Hematopoietic multipotent progenitor cell treated with erythropoietin and hydrocortisone succinate and interleukin-3 and kit ligand, for 4 days (in vitro differentiated cells): ENCODE data around the gene LTA.

Experiments used
- DNase-seq: peaks from one replicate; pipeline ENCODE4 v3.0.0-alpha.2; 2015

The LTA gene

GRCh38 chr6:31574106-31575061 is 2.3 kb downstream of the LTA start:
- no peak for DNase-seq

- no peak for DNase-seq
These were observed 3.3 kb downstream of the LTA start, which contains the start of gene TNF for GRCh38 chr6:31575335-31575901. Gene TNF (plus strand): TSS chr6:31575565. CDS start chr6:31575742, 177 bp downstream.

DNA sequence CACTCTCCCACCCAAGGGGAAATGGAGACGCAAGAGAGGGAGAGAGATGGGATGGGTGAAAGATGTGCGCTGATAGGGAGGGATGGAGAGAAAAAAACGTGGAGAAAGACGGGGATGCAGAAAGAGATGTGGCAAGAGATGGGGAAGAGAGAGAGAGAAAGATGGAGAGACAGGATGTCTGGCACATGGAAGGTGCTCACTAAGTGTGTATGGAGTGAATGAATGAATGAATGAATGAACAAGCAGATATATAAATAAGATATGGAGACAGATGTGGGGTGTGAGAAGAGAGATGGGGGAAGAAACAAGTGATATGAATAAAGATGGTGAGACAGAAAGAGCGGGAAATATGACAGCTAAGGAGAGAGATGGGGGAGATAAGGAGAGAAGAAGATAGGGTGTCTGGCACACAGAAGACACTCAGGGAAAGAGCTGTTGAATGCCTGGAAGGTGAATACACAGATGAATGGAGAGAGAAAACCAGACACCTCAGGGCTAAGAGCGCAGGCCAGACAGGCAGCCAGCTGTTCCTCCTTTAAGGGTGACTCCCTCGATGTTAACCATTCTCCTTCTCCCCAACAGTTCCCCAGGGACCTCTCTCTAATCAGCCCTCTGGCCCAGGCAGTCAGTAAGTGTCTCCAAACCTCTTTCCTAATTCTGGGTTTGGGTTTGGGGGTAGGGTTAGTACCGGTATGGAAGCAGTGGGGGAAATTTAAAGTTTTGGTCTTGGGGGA is 4.0 kb downstream of the LTA start:
- DNase-seq: no peak

DNA sequence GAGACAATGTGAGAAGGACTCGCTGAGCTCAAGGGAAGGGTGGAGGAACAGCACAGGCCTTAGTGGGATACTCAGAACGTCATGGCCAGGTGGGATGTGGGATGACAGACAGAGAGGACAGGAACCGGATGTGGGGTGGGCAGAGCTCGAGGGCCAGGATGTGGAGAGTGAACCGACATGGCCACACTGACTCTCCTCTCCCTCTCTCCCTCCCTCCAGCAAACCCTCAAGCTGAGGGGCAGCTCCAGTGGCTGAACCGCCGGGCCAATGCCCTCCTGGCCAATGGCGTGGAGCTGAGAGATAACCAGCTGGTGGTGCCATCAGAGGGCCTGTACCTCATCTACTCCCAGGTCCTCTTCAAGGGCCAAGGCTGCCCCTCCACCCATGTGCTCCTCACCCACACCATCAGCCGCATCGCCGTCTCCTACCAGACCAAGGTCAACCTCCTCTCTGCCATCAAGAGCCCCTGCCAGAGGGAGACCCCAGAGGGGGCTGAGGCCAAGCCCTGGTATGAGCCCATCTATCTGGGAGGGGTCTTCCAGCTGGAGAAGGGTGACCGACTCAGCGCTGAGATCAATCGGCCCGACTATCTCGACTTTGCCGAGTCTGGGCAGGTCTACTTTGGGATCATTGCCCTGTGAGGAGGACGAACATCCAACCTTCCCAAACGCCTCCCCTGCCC is 4.9 kb downstream of the LTA start:
- DNase-seq: no peak

DNA sequence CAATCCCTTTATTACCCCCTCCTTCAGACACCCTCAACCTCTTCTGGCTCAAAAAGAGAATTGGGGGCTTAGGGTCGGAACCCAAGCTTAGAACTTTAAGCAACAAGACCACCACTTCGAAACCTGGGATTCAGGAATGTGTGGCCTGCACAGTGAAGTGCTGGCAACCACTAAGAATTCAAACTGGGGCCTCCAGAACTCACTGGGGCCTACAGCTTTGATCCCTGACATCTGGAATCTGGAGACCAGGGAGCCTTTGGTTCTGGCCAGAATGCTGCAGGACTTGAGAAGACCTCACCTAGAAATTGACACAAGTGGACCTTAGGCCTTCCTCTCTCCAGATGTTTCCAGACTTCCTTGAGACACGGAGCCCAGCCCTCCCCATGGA is 5.5 kb downstream of the LTA start:
- no peak for DNase-seq

GRCh38 chr6:31578184-31579118 is 6.4 kb downstream of the LTA start:
- DNase-seq: no peak

- DNase-seq: no peak
These were observed 7.0 kb downstream of the LTA start for GRCh38 chr6:31579119-31579505.

DNA sequence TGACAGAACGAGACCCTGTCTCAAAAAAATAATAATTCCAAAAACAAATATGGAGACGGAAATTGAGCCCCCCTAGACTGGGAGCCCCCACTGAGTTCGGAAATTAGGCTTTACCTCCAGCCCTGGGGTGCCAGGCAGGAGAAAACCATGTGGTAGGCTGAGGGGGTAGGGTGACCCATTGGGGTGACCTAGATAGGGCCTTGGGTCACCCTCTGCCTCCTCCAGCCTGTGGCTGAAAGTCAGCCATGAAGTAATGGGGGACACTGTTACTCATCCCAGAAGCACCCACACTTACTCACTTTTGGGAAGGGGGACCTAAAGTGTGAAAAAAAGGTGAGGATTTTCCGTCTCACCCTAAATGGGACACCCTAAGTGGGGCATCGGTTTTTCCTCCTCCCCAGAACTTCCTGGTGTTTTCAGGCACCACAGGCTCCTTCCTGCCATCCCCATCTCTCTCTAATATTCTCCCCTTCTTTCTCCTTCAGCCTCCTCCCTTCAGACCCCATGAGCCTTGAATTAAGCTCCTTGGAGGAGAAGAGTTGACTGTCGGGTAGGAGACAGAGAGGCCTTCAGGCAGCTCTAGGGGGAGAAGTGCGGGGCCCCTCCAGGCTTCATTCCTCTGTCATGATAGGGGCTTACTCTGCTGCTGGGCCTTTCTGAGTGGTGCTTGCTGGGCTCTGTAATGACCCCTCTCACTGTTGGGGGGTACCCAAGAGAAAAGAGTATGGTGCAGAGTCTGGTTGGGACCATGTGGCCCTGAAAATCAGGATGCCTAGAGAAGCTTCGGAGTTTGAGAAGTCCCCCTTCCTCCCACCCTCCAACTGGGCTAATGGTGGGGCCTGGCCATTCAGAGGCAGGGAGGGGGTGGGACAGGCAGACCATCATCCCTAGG is 7.7 kb downstream of the LTA start:
- no peak for DNase-seq

GRCh38 chr6:31580438-31580740 is 8.3 kb downstream of the LTA start:
- no peak for DNase-seq

DNA sequence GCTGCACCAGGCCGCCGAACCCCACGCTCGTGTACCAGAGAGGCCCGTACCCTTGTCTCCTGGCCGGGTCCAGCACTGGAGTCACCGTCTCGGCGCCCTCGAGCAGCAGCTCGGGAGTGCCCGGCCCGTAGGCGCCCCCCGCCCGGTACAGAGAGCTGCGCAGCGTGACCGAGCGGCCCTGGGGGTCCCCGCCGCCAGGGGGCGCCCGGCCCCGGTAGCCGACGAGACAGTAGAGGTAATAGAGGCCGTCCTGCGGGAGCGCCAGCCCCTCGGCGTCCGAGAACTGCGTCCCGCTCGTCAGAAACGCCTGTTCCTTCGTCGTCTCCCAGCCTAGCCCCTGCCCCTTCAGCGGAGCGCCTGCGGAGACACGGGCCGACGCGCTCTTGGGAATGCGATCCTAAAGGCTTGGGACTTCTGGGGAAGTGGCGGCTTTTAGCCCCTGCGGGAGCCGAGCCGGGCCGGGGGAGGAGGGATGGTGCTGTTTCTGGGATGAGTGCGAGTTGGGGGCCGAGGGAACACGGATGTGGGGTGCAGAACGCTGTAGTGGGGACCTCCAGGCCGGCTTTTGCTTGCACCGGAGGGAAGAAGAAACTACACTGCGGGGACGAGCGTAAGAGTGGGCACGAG is 8.8 kb downstream of the LTA start:
- DNase-seq: peak; percentile 92

- no peak for DNase-seq
These were observed 9.5 kb downstream of the LTA start for GRCh38 chr6:31581434-31582229.

DNA sequence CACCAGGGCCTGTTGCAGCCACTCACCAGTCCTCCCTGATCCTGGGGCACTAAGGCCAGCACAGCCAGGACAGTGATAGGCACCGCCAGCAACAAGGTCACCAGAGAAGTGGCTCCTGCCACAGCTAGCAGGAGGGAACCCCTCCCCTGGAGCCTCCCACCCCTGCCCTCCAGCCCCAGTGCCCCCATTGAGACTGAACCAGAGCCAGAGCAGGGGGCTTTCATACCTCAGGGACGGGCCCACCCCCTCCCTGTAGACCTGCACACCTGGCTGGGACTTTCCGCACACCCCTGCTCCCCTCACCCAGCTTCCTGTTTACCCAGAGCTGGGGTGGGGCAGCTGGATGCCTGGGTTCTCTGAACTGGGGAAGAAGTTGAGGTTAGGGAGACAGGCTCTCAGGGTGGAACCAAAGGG is 10.1 kb downstream of the LTA start, which contains the start of gene LTB:
LTB (minus strand) TSS at position 195 of the 414 bp plus-strand sequence; CDS start at position 188, 7 bp downstream.
- no peak for DNase-seq

DNA sequence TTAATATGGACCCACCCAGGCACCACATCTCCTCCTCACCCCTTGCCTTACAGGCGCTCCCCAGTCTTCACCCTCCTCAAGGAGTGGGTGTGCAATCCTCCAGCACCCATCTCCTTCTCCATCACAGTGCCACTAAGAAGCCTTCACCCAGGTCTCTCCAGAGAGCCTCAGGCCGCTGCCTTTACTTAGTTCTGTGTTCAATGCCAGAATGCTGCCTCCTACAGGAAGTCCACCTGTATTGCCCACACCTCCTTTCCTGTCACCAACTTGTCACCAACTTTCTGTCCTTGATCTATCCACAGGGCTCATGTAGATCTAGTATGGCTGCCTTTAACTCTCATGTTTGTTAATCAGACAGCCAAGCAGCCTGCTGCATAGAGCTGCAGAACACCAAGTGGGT is 13.4 kb downstream of the LTA start:
- DNase-seq: peak; percentile 77

- peak; percentile 75 for DNase-seq
These were observed 13.9 kb downstream of the LTA start, which contains the start of gene LST1 for GRCh38 chr6:31586008-31586407. Gene LST1 (plus strand): TSS chr6:31586277. CDS start chr6:31587300, 1,023 bp downstream.

DNA sequence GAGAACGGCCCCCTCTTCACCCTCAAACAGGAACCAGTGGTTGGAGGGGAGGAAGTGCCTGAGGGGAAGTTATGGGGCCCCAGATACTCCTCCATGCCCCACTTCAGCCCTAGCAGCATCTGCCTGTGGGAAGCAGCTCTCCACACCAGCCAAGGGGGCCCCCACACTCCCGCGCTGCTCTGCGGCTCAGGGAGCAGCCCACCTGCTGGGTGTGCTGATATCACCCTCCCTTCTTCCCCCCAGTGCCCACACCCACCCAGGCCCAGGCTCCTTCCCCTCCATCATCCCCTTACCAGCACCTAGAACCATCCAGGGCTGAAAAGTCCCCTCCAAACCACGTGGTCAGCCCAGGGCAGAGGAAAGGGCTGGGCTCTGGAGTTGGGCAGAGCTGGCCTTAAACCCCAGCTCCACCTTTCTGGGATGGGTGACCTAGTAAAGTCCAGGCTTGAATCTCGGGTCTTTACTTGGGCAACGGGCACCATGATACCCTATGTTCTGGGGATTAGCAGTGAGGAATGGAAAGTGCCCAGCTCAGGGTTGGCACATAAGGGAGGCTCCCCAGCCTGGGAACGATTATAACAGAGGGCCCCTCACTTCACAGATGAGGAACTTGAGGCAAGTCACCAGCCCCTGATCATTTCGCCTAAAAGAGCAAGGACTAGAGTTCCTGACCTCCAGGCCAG is 14.7 kb downstream of the LTA start:
- peak; percentile 92 for DNase-seq

DNA sequence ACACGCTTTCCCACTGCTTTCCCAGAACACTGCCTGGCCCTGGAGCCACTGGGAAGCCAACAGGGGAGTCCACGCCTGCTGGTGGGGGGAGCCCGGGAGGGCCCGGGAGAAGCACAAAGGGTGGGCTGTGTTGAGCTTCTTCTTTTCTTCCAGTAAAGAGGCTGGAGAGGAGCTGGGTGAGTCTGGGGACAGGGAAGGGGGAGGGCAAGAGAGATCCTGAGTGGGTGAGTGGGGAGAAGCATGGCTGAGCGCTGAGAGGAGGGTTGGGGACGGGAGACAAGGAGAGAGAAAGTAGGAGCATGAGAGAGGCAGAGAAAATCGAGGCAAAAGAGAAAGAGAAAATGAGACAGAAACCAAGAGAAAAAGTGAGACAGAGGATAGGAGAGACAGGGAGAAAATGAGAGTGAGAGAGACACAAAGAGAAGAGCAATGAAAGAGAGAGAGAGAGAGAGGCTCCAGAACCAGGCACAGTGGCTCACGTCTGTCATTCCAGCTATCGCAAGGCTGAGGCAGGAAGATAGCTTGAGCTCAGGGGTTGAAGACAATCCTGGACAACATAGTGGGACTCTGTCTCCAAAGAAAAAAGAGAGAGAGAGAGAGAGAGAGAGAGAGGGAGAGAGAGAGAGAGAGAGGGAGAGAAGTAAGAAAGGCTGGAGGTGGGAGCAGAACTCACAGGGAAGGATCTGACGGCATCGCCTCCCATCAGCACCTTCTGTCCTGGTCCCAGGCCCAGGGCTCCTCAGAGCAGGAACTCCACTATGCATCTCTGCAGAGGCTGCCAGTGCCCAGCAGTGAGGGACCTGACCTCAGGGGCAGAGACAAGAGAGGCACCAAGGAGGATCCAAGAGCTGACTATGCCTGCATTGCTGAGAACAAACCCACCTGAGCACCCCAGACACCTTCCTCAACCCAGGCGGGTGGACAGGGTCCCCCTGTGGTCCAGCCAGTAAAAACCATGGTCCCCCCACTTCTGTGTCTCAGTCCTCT is 16.0 kb downstream of the LTA start:
- no peak for DNase-seq

DNA sequence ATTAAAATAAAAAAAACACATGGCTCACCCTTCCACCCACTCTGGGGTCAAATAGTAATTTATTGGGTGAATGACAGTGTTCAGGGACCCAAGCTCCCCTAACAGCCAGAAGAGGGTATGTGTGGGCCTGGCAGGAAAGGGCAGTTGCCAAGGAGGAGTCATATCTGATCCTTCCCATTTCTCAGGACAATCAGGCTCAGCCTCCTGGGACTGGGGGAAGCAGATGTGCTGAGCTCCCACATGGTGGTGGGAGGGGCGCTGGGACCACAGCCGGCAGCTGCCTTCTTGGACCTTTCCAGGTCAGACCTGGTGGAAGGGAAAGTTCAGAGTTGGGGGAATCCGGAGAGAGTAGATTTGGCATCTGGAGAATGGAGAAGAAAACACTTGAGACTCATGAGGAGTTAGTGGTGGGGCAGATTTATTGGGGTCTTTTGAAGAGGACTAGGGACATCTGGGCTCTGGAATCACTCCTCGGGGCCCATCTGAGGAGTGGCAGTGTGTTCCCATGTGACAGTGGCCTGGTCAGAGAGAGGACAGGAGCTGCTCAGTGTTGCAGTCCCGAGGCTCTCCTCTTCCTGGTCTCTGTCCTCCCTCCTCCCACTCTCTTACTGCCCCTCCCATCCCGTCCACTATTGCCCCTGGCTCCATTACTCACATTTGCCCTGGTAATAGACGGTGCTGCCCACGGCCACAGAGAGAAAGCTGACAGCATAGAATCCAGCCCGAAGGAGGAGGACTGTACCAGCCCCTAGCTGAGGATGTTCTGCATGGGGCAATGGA is 17.0 kb downstream of the LTA start:
- DNase-seq: peak; percentile 46
